GM18520 (cell line): ENCODE results near the gene TENM4.

Source experiments
- ATAC-seq: cut with Tn5 transposase; IDR thresholded peaks from one replicate; pipeline ENCODE4 v1.9.1; 2021; ENCODE audit not compliant: unreplicated experiment

TENM4 gene

DNA sequence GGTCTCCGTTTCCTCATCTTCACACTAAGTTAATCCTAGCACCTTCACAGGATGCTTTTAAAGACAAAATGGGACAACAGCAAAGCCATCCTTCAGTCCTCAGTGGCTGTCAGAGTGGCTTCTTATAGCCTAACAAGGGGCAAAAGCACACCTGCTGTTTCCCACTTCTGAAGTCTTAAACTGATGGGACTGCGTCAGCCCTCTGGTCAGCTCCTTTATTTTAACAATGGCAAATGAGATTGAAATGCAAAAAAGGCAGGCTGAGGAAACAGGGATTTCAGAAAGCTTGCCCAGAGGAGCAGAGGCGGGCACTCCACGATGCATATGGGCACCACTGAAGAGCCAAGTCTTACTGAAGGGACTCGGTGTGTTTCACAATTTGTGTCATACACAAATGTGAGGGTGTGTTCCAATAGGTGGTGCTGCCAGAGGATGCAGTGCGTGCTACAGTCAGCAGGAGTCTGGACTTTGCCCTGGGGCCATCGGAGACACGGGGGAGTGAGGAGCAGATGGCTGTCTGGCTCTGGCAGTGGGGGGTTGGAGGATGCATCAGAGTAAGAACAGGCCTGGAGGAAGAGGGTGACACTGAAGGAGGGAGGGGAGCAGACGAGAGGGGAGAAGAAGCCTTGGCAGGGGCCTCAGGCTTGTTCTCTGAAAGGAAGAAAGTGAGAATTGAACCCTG, 47.3 kb downstream of the TENM4 start:
- no peak for ATAC-seq

DNA sequence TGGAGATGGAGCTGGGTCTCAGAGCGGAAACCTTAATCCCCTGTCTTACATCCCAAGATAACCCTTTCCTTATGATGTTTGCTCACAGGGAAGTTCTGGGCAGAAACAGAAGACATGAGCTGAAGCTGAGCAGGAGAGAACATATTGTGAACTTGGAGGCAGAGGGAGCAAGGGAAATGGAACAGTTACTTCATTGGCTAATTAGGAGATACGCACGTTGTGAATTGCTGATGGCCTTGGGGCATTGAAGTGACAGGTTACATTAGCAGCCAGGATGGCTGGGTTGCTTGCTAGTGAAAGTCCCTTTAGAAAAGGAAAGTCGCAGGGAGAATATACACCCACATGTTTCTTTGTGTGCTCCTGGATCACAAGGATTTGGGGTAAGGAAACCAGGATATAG, 48.7 kb downstream of the TENM4 start:
- ATAC-seq, result no peak

DNA sequence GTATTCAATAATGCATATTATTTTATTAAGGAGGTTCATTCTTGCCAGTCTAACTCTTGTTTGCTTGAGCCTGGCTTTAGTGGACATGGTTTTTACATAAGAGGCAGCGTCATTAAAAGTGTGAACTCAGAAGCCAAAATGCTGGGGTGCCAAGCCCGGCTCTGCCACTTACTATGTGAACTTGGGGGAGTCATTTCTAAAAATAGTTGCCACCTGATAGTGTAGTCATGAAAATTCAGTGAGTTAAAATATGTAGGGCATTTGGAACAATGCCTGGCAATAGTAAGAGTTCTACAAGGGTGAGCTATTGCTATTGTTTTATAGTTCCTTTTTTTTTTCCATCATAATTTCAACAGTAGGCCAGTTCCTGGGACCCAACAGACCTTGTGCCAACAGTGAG, 49.9 kb downstream of the TENM4 start:
- no peak for ATAC-seq

DNA sequence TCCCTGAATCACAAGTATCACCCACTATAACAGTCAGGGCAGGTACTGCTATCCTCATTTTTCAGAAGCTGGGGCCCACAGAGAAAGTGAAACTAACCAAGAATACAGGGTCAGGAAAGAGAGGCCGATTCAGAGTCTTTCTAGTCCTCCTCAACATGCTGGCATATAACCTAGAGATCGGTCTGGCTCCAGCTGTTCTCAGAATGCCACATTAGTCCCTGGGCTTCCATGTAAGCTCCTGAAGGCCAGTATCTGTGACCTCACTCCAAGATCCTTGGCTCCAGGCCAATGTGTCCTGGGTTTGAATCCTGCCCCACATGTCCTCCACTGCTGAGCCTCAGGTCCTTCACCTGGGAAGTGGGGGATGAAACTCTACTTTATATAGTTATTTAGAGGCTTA, 50.4 kb downstream of the TENM4 start:
- ATAC-seq, result no peak

DNA sequence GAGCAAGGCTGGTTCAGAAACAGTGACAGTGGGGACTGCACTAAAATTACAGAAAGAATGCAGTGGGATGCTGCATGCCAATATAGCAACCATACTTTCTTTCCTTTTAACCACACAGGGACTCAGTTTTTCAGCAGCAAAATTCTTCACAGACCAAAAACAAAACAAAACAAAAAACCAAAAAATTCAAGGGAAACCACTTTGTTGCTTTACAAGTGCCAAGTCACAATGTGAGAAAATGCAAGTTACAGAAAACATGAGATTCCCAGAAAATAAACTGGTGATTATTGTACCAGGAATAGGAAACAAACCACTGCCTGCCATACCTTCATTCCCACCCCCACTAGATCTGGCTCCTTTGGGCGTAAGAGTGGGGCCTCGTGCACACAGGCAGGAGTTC, 52.6 kb downstream of the TENM4 start:
- no peak for ATAC-seq

DNA sequence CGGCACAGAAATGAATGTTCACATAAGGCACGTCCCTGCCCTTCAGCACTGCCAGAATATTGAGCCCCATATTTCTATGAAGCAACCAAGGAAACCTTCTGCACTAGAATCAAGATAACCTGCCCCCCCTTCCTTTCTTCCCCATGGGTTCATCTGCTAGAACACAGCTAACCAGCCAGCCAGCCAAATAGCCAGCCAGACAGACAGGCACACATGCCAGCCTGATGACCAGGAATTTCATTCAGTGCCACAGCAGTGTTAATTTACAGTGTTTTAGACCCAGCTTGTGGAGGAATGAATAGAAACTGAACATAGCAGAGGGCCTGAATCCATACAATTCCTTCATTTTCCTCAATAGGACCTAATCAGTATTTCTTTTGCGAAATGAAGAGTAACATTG, 57.0 kb downstream of the TENM4 start:
- no peak for ATAC-seq

DNA sequence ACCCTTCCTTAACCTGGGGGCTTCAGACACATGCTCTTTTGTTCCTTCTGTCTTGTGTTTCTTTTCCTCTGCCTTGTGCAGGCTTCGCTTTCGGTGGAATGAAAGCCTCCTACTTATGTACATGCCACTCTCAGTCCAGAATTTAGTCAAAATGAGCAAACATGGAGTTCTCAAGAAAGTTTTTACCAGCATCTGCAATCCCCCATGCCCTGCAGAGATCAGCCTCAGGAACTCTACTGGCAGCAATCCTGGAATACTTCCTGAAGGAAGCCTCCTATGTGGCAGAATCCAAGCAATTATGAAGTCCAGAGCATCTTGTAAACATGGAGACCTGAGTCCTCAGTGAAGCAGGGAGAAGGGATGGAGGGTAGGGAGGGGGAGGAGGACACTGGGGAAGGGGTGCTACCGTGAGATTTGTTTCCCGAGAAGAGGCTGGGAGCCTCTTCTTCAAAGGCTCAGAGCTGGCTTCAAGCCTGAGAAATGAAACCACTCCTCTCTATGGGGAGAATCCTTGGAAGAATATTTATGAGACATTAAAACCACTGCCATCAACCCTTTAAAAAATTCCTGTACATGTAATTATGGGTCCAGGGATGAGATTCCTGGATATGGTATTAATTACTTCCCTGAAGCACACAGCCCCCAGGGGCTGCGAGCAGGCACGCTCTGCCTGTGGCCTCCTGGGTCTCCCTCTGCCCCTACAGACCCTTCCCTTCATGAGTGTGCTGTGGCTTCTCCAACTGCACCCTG, 58.4 kb downstream of the TENM4 start:
- no peak for ATAC-seq

DNA sequence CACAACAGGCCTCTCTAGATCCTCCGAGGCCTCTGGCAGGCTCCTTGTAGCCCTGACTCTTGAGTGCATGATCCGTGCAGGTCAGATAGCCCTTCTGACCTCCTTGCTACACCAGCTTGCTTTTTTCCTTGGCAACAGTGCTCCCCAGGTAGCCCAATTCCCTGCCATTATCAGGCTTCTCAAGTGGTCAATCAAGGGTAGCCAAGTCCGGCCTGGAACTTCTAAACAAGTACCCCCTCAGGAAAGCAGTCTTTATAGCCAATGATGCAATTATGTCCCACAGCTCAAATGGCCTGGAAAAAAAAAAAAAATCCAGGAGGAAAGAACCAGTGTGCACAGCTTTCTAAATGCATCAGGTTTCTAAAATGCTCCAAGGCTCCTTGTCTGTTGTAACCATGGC, 59.8 kb downstream of the TENM4 start:
- no peak for ATAC-seq

DNA sequence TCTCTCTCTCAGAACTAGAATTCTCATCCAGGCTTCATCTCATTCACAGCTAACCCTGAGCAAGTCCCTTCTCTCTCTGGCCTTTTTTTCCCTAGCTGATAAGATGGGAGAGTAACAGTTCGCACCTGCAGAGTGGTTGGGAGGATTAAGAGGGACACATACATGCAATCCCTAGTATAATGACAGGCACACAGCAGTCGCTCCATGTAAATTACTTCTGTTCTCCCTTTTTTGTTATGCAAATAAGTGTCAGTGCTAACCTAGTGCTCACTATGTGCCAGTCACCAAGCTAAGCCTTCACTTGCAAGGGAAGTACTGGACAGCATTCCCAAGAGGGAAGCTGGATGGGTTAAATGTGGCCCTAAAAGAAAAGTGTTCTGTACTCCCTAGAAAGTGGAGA, 63.4 kb downstream of the TENM4 start:
- no peak for ATAC-seq

DNA sequence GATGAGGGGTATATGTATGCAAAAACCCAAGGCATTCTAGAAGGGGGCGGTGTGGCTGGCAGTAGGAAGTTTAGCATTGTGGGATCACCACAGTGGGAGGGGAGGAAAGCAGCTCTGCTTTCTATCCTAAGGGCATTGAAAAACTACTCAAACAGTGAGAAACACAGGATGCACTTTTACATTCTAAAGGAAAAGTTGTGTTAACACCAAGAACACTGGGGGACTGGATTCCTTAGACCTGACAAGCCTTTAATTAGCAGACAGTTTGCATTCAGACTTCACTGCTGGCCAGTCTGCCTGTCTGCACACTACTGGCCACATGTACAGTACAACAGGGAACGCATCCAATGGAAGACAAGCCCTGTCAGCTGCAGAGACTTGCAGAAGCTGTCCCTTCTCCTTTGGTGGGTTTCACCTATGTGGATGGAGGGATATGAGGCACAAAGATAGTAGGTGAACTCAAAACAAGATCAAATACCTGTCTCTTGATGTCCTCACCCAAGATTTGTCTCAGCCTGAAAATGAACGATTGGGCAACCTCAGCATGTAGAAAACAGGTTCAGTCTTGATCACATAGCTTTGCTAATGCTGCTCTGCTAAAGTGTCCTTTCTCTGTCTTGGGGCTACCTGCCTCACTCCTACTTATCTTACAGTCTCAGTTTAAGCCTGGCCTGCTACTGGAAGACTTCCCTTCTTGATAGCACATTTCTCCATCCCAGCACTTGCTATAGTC, 64.8 kb downstream of the TENM4 start:
- ATAC-seq, result no peak

DNA sequence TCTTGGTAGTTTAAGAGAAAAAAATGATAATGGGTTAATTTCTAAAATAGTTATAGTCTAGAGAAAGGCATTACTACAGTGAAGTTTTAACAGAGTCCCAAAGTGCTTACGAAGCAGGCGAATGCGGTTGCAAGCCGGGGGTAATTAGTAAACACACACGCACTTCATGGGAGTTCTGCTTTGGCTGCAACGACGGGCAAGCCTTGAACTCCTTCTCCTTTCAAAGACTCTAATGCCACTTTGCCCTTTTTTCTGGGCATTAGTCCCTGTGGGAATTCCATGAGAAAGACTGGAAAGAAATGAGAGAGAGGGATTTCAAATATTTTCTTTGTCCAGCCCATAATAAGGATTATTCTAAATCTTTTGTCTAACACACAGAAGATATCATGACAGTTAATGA, 66.1 kb downstream of the TENM4 start:
- no peak for ATAC-seq

DNA sequence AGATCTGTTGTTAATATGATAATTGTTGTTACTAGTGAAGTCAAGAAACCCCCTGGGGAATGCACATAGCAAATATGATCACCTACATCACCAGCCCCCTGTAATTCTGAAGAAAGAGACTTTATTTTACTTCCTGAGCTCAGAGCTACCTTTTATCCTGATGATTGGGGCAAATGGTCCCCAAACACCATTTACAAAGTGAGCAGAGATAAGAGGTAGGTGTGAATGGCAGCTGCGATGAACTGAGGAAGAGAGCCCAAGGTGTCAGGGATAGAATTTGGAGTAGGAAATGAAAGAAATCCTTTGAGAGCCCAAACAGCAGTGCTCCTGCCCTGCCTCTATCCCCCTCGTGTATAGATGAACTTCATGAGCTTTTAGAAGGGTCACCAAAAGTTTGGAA, 69.1 kb downstream of the TENM4 start:
- ATAC-seq, result no peak

DNA sequence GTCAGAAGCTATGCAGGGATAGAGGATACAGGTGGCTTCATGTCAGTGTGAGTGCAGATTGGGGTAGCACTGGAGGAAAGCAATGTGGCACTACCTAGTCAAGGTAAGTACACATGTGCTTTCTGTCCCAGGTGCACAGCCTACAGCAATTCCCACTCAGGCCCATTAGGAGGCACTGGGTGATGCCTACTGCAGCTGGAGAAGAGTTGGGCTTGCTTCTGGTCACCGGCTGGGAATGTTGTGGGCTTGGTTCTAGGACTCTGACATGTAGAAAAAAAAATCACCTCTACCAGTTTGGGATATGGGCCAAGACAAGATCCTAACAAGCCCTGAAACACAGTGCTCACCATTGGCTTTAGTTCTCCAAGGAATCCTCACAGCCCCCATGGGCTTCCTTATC, 69.7 kb downstream of the TENM4 start:
- ATAC-seq, result no peak

DNA sequence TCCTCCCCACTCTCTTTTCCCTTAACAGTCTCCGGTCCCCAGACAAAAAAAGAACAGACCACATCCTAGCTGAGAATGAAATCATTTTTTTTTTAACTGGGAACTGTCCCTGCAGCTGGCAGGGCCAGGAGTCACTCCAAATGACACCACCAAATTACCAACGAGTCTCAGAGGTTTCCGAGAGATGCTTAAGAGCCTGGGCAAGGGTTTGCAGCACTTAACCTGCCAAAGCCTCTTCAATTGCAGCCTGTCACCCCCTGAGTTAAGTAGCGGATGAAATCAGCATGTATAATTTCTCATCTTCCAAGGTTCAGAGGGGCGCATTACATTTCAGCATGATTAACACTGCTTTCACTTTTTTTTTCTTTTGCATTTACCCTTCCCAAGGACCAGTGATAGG, 71.8 kb downstream of the TENM4 start:
- ATAC-seq, result no peak

DNA sequence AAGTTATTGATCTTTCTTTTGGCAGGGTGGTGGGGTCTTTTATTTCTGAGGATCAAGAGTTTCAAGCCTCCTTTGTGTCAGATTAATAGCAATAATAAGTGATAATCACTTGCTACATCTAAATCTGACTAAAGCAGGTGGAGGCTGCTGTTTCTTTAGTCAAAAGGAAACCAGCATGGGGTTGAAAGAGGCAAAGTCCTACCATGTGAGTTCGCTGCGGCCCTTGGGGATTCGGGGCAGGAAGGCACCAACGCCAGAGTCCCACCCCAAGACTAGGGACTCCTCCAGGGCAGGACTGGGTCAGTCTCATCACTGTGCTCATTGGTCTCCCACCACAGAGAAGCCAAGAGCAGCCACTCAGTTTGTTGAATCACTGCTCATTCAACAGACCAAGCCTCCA, 73.0 kb downstream of the TENM4 start:
- no peak for ATAC-seq

DNA sequence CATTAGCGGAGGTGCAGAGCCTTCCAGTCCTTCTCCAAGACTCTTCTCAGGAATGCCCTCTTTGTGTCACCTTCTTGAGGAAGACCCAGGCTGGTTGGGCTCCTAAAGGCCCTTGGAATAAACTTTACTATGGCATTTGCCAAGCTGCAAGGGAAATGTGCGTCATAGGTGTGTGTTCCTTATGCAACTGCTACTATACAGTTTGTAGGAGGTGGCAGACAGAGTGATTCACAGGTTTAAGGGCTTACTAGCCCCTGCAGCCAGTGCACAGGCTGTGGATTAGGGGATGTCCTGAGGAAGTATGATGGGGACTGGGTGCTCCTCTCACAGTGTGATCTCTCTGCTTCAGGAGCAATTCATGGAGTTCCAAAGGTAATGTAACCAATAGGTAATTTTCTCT, 74.6 kb downstream of the TENM4 start:
- ATAC-seq, result no peak

DNA sequence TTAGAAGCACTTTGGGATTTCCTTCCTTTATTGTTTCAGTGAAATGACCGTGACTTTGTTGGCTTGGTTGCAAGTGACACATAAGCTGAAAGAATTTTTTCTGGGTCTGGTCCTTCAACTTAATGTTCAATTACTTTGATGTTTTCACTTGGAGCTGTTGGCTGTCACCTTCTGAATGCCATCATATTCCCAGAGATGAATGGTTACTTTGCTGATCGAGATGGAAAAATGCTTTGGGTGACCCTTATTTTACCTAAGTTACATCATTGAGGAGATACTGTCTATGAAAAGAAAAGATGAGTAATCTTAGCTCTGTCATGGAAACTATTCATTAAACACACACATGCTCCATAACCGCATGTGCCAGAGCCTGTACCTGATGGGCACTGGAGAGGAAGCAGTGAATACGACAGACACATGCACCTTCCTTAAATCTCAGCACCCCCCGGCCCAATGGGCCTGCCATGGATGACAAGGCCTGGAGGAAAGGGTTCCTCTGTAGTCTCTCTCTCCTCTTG, 76.9 kb downstream of the TENM4 start:
- no peak for ATAC-seq

DNA sequence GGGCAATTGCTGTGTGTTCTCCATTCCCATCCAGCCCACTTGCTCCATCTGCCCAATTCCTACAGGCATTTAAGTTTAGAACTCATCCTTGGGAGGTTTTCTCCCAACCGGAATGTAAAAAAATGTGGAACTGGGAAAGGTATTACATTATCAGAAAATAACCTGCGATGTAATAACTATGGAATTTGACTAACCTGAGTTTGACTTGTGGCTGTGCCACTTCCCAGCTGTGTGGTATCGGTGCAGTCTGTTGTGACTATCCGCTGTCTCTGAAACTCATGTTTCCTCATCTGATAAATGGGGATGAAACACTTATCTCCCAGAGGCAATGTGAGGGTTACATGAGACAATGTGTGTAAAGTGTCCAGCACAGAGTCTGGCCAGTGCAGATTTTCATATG, 77.6 kb downstream of the TENM4 start:
- ATAC-seq, result no peak

DNA sequence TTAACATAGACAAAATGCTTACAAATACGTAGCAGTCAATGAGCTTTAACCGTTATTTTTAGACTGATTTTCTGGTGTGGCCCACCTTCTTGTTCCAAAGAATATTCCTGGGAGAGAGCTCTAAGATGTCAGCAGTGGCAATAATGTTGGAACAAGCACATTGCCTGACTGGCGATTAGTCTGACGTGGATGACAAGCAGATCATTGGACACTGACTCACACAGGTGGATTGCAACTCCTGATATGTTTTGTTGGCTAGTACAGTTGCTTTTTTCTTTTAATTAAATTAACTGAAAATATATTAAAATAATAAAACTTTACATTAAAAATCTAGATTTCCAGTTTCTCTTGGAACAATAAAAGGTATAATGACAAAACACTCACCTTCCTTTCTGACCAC, 78.0 kb downstream of the TENM4 start:
- ATAC-seq, result no peak

DNA sequence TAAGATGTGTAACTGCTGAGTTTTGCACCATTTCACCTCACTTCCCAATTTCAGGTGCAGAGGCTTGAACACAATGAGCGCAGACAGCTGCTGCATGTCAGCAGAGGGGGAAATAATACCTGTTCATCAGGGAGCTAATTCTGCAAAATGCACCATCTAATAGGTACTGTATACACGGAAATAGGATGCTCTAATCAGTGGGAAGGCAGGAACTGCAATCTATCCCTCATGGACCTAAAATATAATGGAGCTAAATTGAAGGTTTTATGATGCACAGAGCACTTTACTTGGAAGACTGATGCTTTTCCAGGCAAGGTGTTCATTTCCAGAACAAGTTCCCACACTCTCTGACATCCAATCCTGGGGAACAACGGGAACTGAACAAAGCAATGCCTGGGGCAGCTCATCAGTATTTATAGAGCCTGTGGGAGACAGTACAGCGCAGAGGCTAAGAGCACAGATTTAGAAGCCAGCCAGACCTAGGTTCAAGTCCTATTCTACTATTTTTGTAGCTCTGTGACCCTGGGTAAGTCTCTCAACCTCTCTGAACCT, 78.5 kb downstream of the TENM4 start:
- ATAC-seq, result no peak

DNA sequence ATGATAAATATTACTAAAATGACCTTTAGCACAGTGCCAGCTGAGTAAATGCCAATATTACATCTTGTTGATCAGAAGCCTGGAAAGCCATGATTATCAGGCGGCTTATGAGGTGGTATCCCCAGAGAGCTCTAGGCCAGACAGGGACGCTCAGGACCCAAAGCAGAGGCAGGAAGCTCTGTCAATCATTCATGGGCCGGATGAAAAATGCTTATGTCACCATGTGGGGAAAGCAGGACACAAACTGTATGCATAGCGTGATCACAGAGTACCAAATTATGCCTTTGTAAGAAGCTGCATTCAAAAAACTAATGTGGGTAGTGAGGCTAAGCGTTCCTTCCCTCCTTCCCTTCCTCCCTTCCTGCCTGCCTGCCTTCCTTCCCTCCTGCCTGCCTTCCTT, 82.6 kb downstream of the TENM4 start:
- no peak for ATAC-seq

DNA sequence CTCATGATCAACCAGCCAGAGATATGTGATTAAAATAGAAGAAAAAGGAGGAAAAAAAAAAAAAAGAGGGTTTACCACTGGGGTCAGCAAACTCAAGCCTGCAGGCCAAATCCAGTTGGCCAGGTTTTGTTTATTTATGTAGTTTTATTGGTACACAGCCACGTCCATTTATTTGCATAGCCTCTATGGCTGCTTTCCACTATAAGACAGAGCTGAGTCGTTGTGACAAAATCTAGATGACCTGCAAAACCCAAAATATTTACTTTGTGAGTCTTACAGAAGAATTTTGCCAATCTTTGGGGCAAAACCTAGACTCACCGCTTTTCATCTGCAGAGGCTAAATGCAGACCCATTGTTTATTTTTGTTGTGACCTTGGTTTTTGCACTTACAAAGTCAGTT, 87.1 kb downstream of the TENM4 start:
- ATAC-seq, result no peak
